Adrenal gland (tissue), 12 donors: Measurements from ENCODE around the gene POLE. TPM values are rescaled to one million over a fixed set of nuclear protein-coding genes. Genes with fewer than 3 reads are reported as not detected.
A peak's percentile ranks its signal among the peaks of the same experiment; 100 is the strongest.

Experiments
- DNase-seq, 7 donors: peaks; one replicate each; pipeline ENCODE4 v3.0.0-alpha.2; 2019 to 2020
- H3K27ac ChIP-seq, 5 donors: fragments of 200-600 bp; sonication (generic) in 4 of 5; 1 replicate in 3 of 5; 2 replicates in 2 of 5; pipeline versions ENCODE4 v1.5.1 to v1.8.0; 2016 to 2020; ENCODE audit warnings: mild to moderate bottlenecking in 1 of 5
- H3K27me3 ChIP-seq: fragments of 200-600 bp; 2 replicates; pipeline ENCODE4 v1.8.0; 2021
- H3K36me3 ChIP-seq, 2 donors: fragments of 200-600 bp; replicated peaks in 1 of 2; 1 replicate in 1 of 2; 2 replicates in 1 of 2; pipeline versions ENCODE4 v1.5.1 to v1.8.0; 2018 to 2022
- H3K4me1 ChIP-seq, 2 donors: fragments of 200-600 bp; replicated peaks in 1 of 2; 1 replicate in 1 of 2; 2 replicates in 1 of 2; pipeline versions ENCODE4 v1.5.1 to v1.8.0; 2018 to 2021
- H3K4me3 ChIP-seq, 4 donors: fragments of 200-600 bp; sonication (generic) in 3 of 4; one replicate each; pipeline ENCODE4 v1.5.1; 2016 to 2018
- H3K9me3 ChIP-seq, 3 donors: fragments of 200-600 bp; sonication (generic) in 1 of 3; replicated peaks in 1 of 3; 1 replicate in 2 of 3; 2 replicates in 1 of 3; pipeline versions ENCODE4 v1.5.1 to v1.8.0; 2016 to 2021
- POLR2A ChIP-seq, 2 donors: fragments of 450-650 bp; IDR thresholded peaks; one replicate each; pipeline ENCODE4 v1.6.1; 2017; ENCODE audit warnings: antibody characterized with exemption in 2 of 2, mild to moderate bottlenecking in 2 of 2, moderate library complexity in 1 of 2
- WGBS, 4 donors: extraction: QIAGEN DNeasy Blood & Tissue Kit in 2 of 4; methylation state at CpG; one replicate each; pipeline versions ENCODE4 v1.1.5 to v1.1.7; 2013 to 2017; 5-methylcytosine and 5-hydroxymethylcytosine counted together
- intact Hi-C, 2 donors: fragments of 100-400 bp; cut with DNase I; formaldehyde crosslinking; loops; one replicate each; pipeline versions ENCODE4 v1.14.1 to v1.15.0; 2022 to 2023
- polyA plus RNA-seq, 3 donors: library from polyadenylated mRNA; stranded (reverse); fragments of 200-250 nt in 2 of 3; fragments of 350-450 nt in 1 of 3; fragmentation: Illumina TruSeq in 1 of 3; extraction: RNeasy Lipid Tissue Mini Kit (QIAGEN cat#74804) in 1 of 3; gene quantifications; one replicate each; pipeline ENCODE4 v1.2.3, GENCODE V29; 2013 to 2014
- total RNA-seq, 9 donors: library from RNA; depleted of rRNA in 4 of 9; stranded (reverse); fragments of >200 nt in 4 of 9; fragments of 120-200 nt in 1 of 9; fragmentation: NEBNext Ultra II Directional in 1 of 9; extraction: Animal tissue kit (Norgen Biotek cat#: 25700) in 1 of 9; gene quantifications; one replicate each; pipeline versions ENCODE4 v1.1.0 to v1.2.4, GENCODE V29; 2013 to 2023
- TF ChIP-seq, protein P1 (sequence below), 6 experiments: fragments of 450-650 bp in 4 of 6; fragments of 200-600 bp in 2 of 6; sonication (generic) in 1 of 6; IDR thresholded peaks; 1 replicate in 5 of 6; 2 replicates in 1 of 6; pipeline versions ENCODE4 v1.5.1 to v1.8.0; 2016 to 2021; ENCODE audit warnings: antibody characterized with exemption in 6 of 6, mild to moderate bottlenecking in 2 of 6, moderate library complexity in 1 of 6
- donor health status: healthy with polysubstance abuse.
- donor health status: Bipolar disorder and iron deficiency.
- donor health status: DM: yes; HTN: yes; CAD: no.
- donor health status: DM: no; HTN: no; CAD: no.
- donor health status: DM: no; HTN: no; CAD: no.
- donor health status: DM: yes; HTN: yes; CAD: no.

Gene POLE
- total and polyA plus RNA-seq, 12 donors = 4.0 to 43.2 (median 16.1) TPM

- H3K9me3 ChIP-seq = no peaks in the 10 kb centered on the region
- TF ChIP-seq POLR2A (IDR thresholded peaks at IDR 0.05) = no peak
- TF ChIP-seq, protein P1, sequence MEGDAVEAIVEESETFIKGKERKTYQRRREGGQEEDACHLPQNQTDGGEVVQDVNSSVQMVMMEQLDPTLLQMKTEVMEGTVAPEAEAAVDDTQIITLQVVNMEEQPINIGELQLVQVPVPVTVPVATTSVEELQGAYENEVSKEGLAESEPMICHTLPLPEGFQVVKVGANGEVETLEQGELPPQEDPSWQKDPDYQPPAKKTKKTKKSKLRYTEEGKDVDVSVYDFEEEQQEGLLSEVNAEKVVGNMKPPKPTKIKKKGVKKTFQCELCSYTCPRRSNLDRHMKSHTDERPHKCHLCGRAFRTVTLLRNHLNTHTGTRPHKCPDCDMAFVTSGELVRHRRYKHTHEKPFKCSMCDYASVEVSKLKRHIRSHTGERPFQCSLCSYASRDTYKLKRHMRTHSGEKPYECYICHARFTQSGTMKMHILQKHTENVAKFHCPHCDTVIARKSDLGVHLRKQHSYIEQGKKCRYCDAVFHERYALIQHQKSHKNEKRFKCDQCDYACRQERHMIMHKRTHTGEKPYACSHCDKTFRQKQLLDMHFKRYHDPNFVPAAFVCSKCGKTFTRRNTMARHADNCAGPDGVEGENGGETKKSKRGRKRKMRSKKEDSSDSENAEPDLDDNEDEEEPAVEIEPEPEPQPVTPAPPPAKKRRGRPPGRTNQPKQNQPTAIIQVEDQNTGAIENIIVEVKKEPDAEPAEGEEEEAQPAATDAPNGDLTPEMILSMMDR (IDR thresholded peaks at IDR 0.05) = no peak
- H3K27ac ChIP-seq = no peak overlapping the region
- no peak for DNase-seq
- no peak overlapping the region for H3K4me3 ChIP-seq
- intact Hi-C loops = no loop called here
- H3K36me3 ChIP-seq = peaks cover 0 to 84% of the 10 kb centered on the region in 2 donors
- 92 to 97% (median 94%) methylated on average over 17 to 30 of the region's 30 CpGs for WGBS, 4 donors
- H3K4me1 ChIP-seq = peaks cover under 1 to 9% of the 10 kb centered on the region in 2 donors
- no peaks in the 10 kb centered on the region for H3K27me3 ChIP-seq
Observed at GRCh38 chr12:132724506-132725241, 37.5 kb upstream of the POLE start.

GRCh38 chr12:132723764-132724140 is 36.6 kb upstream of the POLE start:
- Histone ChIP-seq H3K4me3 (no peak overlapping the region), H3K4me1 (peaks cover 0 to 8% of the 10 kb centered on the region in 2 donors), H3K36me3 (peaks cover 0 to 89% of the 10 kb centered on the region in 2 donors), H3K9me3 (no peaks in the 10 kb centered on the region), H3K27me3 (no peaks in the 10 kb centered on the region), H3K27ac (peak overlapping the region in 3 of 5 donors; percentile 28 to 67 (median 30))
- no peak for DNase-seq
- intact Hi-C loops = no loop called here
- WGBS, 4 donors = 31 to 75% (median 50%) methylated on average over 2 of the region's 2 CpGs
- no peak for TF ChIP-seq POLR2A (IDR thresholded peaks at IDR 0.05)
- TF ChIP-seq, protein P1 (IDR thresholded peaks at IDR 0.05) = no peak

- WGBS, 4 donors = 74 to 86% (median 81%) methylated on average over 12 to 30 of the region's 30 CpGs
- H3K4me1 ChIP-seq = peaks cover 0 to 8% of the 10 kb centered on the region in 2 donors
- DNase-seq = peak in 4 of 7 donors; percentile 62 to 74 (median 66)
- H3K27ac ChIP-seq = peak overlapping the region in 3 of 5 donors; percentile 28 to 67 (median 30)
- no peak overlapping the region for H3K4me3 ChIP-seq
- intact Hi-C loops = no loop called here
- H3K9me3 ChIP-seq = no peaks in the 10 kb centered on the region
- H3K36me3 ChIP-seq = peaks cover 0 to 86% of the 10 kb centered on the region in 2 donors
- H3K27me3 ChIP-seq = no peaks in the 10 kb centered on the region
- TF ChIP-seq, protein P1 (IDR thresholded peaks at IDR 0.05) = no peak
- TF ChIP-seq POLR2A (IDR thresholded peaks at IDR 0.05) = no peak
Observed at GRCh38 chr12:132723015-132723763, 36.0 kb upstream of the POLE start.

GRCh38 chr12:132720606-132721345 is 33.6 kb upstream of the POLE start:
- peaks cover 0 to 73% of the 10 kb centered on the region in 2 donors for H3K36me3 ChIP-seq
- peaks cover 0 to 8% of the 10 kb centered on the region in 2 donors for H3K4me1 ChIP-seq
- no peaks in the 10 kb centered on the region for H3K9me3 ChIP-seq
- H3K4me3 ChIP-seq = no peak overlapping the region
- no peak for DNase-seq
- intact Hi-C loops = no loop called here
- WGBS, 4 donors = 92 to 96% (median 95%) methylated on average over 24 to 25 of the region's 25 CpGs
- H3K27me3 ChIP-seq = no peaks in the 10 kb centered on the region
- TF ChIP-seq POLR2A (IDR thresholded peaks at IDR 0.05) = no peak
- TF ChIP-seq, protein P1 (IDR thresholded peaks at IDR 0.05) = no peak
- no peak overlapping the region for H3K27ac ChIP-seq
